Spleen (tissue), 7 donors: ENCODE measurements around the gene CHMP4B.

ENCODE experiments used
- CTCF ChIP-seq, 11 experiments: fragments of 200-600 bp in 7 of 11; fragments of 450-650 bp in 4 of 11; sonication (generic) in 4 of 11; IDR thresholded peaks in 8 of 11; conservative IDR thresholded peaks in 3 of 11; 1 replicate in 7 of 11; 2 replicates in 4 of 11; pipeline versions ENCODE4 v1.4.0 to v1.8.0; 2016 to 2021; ENCODE audit warnings: antibody characterized with exemption in 11 of 11, inconsistent platforms in 4 of 11, mild to moderate bottlenecking in 1 of 11
- POLR2A ChIP-seq, 3 donors: fragments of 450-650 bp; IDR thresholded peaks; one replicate each; pipeline ENCODE4 v1.5.1; 2017; ENCODE audit warnings: antibody characterized with exemption in 3 of 3, mild to moderate bottlenecking in 1 of 3
- POLR2AphosphoS5 ChIP-seq, 3 donors: sonication (generic); formaldehyde crosslinking; IDR thresholded peaks; one replicate each; pipeline ENCODE4 v1.5.1; 2017; ENCODE audit warnings: antibody characterized with exemption in 3 of 3
- donor health status: DM: no; HTN: no; CAD: no; lungs with moderate emphysema.
- donor health status: DM: no; HTN: no; CAD: no.
- donor health status: DM: no; HTN: no; CAD: no.

GRCh38 chr20:33890557-33890956 is 79.4 kb downstream of the CHMP4B start:
- TF ChIP-seq CTCF (IDR thresholded peaks at IDR 0.05 in 8 of 11, conservative IDR thresholded peaks at IDR 0.05 in 3 of 11) (no peak), POLR2A (IDR thresholded peaks at IDR 0.05) (no peak), POLR2AphosphoS5 (IDR thresholded peaks at IDR 0.05) (no peak)
